GM18907 (cell line): ENCODE measurements around the gene SOWAHA.
A peak's percentile ranks its signal among the peaks of the same experiment; 100 is the strongest.

ENCODE experiments used
- ATAC-seq: cut with Tn5 transposase; IDR thresholded peaks from one replicate; pipeline ENCODE4 v1.9.1; 2021; ENCODE audit warnings: mild to moderate bottlenecking, moderate library complexity; ENCODE audit not compliant: unreplicated experiment

The SOWAHA gene

DNA sequence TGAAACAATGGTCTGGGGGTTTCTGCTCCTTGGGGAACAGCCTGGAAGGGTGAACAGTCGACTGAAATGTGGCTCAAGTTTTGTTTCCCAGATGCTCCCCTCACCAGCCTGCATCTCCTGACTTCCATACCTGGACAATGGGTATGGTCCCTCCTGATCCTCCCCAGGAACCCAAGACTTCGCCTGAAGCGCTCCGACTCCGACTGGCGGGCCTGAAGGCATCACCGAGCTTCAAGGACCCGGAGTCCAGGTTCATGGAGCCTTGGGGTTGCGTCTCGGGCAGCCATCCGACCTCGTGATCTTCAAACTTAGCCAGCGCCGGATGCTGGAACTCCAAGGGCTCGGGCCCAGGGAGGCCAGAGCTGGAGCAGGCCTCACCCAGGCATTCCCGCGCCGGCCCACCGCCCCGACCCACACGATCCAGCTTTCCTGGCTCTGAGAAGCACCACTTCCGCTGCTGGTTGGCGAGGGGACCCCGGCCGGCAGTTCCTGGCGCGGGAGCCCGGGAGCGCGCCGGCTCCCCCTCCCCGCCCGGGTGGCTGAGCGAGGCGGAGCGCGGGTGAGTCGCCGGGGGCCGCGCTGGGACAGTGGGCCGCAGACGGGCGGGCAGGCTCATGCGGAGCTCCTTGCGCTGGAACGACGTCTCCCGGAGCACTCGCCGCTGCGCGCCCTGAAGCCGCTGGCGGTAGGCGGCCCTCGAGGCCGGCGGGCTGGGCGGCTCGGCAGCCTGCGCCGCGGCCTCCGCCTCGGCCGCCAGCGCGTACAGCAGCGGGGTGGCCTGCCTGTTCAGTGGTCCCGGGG lies 12.1 kb downstream of the SOWAHA start:
- ATAC-seq, result no peak

DNA sequence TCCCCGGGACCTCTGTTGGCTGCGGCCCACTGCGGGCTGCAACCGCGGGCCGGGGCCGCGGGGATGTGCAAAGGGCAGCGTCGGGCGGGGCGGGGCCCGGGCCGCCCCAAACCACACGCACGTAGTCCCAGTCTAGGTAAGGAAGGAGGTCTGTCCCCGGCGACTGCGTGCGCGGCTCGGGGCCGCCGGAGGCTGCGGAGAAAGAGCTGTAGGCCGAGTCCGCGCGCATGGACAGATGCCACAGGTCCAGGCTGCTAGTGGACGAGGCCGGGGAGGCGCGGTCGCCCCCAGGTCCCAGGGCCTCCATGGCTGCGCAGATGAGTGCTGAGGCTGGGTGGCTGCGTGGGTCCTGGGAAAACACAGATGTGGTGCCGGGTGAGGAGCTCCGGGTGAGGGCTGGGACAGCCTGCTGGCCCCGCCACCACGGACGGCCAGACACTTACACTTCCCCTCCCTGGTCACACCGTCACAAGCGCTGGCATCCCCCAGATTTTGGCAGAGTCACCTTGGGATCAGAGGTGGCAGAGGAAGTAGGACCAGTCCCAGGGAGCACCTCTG lies 12.8 kb downstream of the SOWAHA start:
- no peak for ATAC-seq

- ATAC-seq, result no peak
Measured at GRCh38 chr5:132826424-132827082, 13.5 kb downstream of the SOWAHA start.

DNA sequence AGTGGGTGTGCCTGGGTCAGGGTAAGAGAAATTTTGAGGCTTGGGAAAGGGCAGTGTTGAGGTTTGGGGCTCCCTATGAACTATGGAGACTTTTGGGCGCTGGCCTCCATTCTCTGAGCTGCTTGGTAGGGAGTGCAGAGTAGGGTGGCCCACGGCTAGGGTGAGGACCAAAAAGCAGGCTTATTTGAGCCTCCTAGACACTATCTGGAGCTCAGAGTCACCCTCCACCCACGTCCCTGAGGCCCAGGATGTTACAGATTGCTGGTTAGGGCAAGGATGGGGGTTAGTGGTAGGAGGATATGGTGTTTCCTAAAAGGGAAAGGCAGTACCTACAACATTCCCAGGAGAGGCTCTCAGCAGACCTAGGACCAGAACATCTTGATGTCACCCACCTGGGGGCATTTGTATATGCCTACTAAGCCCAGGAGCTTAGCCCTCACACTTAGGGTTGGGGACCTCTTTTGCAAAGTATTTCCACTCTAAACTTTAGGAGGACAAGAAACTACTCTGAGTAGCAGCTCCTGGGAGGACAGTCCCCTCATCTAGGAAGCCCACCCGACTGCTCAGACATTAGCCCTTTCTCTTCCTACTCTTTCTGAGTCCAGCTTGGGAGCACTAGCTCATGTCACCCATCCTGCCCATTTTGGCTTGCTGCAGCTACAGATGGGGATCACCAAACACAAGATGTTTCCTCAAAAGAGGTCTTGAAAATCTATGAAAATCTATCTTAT lies 15.0 kb downstream of the SOWAHA start:
- ATAC-seq, result no peak

DNA sequence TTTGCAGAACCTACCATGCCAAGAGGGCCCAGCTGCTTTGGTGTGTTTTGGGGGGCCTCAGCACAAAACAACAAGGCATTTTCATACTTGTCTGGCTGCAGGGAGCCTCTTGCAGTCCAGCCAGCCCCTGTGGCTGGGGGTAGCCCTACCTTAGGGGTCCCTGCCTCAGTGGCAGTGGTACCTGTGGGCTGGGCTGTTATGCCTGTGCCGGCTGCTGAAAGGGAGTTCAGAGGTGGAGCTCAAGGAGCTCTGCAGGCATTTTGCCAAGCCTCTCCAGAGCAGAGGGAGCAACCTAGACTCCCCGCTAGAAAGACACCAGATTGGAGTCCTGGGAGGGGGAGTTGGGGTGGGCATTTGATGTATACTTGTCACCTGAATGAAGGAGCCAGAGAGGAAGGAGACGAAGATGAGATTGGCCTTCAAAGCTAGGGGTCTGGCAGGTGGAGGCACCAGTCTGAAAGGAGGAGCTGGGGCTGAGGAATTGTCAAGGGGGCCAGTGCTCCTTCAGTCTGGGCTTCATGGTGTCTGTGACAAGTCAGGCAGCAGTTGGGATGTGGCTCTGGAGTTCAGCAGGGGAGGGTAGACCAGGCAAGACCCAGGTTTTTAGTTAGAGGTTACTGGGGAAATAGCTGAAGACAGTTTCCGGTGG lies 15.9 kb downstream of the SOWAHA start:
- no peak for ATAC-seq

DNA sequence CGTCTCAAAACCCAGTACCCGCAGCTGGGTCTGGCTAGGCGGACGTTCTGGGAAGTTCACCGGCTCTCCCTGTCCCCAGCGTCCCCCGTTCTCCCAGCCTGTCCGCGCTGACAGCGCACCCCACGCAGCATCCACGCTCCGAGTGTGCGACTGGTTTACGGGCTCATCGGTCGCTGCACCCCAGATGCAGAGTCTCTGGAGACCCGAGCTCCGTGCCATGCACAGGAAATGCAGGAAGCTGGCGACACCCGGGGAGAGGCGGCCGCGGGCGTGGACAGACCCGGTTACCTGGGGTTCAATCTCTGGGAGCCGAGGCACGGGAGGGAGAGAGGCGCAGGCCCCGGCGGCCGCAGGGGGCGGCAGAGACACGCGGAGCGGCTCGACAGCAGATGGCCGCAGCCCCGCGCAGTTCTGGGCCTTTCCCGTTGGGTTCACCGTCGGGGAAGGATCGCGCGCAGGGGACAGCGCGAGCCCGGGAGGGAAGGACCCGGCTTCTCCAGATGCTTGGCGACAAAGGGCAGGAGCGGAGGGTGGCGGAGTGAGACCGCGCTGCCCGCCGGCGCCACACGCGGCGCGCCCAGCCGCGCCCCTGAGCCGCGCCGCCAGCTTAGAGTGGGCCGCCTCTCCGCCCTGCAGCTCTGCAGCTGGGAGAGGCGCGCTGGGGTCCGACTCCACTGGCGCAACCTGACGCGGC lies 16.8 kb downstream of the SOWAHA start:
- peak; percentile 75 for ATAC-seq

GRCh38 chr5:132830436-132831094 lies 17.5 kb downstream of the SOWAHA start, which contains the start of gene SHROOM1:
Gene SHROOM1 (minus strand): TSS chr5:132830647. CDS start chr5:132826140, 4,507 bp downstream.
- ATAC-seq, result peak; percentile 75

- ATAC-seq, result no peak
Measured at GRCh38 chr5:132831095-132831860, 18.2 kb downstream of the SOWAHA start.

- ATAC-seq, result no peak
Measured at GRCh38 chr5:132832612-132833011, 19.5 kb downstream of the SOWAHA start.

GRCh38 chr5:132834057-132834456 lies 21.0 kb downstream of the SOWAHA start:
- ATAC-seq, result no peak

GRCh38 chr5:132836852-132837251 lies 23.8 kb downstream of the SOWAHA start:
- no peak for ATAC-seq

GRCh38 chr5:132837868-132838267 lies 24.8 kb downstream of the SOWAHA start:
- ATAC-seq, result no peak

GRCh38 chr5:132838516-132839282 lies 25.6 kb downstream of the SOWAHA start:
- ATAC-seq, result no peak

GRCh38 chr5:132839426-132840301 lies 26.6 kb downstream of the SOWAHA start:
- ATAC-seq, result no peak

DNA sequence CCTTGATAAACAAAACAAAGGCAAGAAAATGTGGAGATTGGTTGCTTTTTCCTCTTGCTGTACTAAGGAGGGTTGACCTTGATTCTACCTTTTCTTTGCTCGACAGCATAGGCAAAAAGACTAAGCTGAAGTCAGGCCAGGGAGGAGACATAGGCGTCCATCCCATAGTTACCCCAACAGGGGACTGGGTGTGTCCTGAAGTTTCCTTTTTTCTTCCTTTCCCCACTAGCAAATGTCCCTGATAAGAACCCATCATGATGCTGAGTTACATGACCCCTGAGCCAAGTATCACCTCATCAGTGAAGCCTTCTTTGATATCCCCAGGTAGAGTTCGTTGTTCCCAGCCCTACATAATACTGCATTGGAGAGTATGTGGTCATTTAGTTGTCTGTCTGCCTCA lies 27.2 kb downstream of the SOWAHA start:
- ATAC-seq, result no peak

GRCh38 chr5:132840896-132841295 lies 27.8 kb downstream of the SOWAHA start:
- no peak for ATAC-seq

GRCh38 chr5:132841305-132841704 lies 28.2 kb downstream of the SOWAHA start:
- no peak for ATAC-seq
